GM13977 (cell line): ENCODE data around the gene CGAS.

ENCODE experiments used
- DNase-seq: peaks from one replicate; pipeline ENCODE4 v3.0.0; 2012; ENCODE audit warnings: low spot score
- in situ Hi-C: fragments of 300-500 bp; cut with MboI; formaldehyde crosslinking; loops from one replicate; pipeline ENCODE4 v1.12.0; 2022; ENCODE audit warnings: low sequenced_read_pairs, low pct_unique_long_range_greater_than_20kb, mixed read lengths, inconsistent platforms; ENCODE audit not compliant: unreplicated experiment
- TF ChIP-seq, protein P1 (sequence below): IDR thresholded peaks from 2 replicates; pipeline ENCODE4 v1.5.1; 2012; ENCODE audit warnings: mild to moderate bottlenecking, control low read depth; ENCODE audit not compliant: insufficient read depth; ENCODE audit errors: extremely low read depth, missing control alignments

CGAS gene

GRCh38 chr6:73451223-73452106 lies 632 bp downstream of the CGAS start:
- in situ Hi-C loops = no loop called here
- peak; percentile 58 for DNase-seq
- TF ChIP-seq, protein P1, sequence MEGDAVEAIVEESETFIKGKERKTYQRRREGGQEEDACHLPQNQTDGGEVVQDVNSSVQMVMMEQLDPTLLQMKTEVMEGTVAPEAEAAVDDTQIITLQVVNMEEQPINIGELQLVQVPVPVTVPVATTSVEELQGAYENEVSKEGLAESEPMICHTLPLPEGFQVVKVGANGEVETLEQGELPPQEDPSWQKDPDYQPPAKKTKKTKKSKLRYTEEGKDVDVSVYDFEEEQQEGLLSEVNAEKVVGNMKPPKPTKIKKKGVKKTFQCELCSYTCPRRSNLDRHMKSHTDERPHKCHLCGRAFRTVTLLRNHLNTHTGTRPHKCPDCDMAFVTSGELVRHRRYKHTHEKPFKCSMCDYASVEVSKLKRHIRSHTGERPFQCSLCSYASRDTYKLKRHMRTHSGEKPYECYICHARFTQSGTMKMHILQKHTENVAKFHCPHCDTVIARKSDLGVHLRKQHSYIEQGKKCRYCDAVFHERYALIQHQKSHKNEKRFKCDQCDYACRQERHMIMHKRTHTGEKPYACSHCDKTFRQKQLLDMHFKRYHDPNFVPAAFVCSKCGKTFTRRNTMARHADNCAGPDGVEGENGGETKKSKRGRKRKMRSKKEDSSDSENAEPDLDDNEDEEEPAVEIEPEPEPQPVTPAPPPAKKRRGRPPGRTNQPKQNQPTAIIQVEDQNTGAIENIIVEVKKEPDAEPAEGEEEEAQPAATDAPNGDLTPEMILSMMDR = no peak

GRCh38 chr6:73443555-73443954 lies 8.5 kb downstream of the CGAS start:
- TF ChIP-seq, protein P1 = no peak
- no peak for DNase-seq
- in situ Hi-C loops = no loop called here

- TF ChIP-seq, protein P1 = no peak
- DNase-seq = no peak
- in situ Hi-C loops = no loop called here
Observed at GRCh38 chr6:73435236-73435635, 16.9 kb downstream of the CGAS start.

DNA sequence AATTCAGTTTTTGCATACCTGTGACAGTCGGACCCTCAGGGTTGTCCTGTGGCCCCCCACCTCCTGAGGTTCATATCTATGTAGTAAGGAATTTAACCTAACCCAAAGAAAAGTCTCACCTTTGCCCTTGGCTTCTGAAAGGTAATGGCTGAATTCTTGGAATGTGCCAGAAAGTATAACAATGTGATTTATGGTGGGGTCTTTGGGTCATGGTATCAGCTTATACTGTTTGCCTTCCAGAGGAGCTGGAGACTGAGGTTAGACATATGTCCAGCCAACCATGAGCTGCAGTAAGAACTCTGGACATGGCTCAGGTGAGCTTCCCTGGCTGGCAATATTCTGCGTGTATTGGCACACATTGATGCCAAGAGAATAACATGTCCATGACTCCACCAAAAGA lies 30.6 kb downstream of the CGAS start:
- TF ChIP-seq, protein P1 = no peak
- DNase-seq = no peak
- in situ Hi-C loops = no loop called here

DNA sequence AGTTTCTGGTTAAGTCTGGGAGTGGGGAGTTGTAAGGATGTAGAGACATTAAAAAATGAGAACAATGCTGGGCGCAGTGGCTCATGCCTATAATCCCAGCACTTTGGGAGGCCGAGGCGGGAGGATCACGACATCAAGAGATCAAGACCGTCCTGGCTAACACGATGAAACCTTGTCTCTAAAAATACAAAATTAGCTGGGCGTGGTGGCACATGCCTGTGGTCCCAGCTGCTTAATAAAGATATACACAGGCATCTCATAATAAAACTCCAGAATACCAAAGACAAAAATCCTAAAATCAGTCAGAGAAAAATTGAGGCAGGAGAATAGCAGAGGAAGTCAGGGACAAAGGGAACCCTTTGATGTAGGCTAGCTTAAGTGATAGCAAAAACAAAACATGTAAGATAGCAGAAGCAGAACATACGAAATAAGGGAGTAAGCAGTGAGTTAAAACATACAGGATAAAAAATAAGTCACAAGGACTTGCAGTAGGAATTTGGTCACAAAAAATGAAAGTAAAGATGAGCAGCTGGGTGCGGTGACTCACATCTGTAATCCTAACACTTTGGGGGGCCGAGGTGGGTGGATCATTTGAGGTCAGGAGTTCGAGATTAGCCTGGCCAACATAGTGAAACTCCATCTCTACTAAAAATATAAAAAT lies 33.9 kb downstream of the CGAS start:
- in situ Hi-C loops = no loop called here
- TF ChIP-seq, protein P1 = no peak
- no peak for DNase-seq

- in situ Hi-C loops = no loop called here
- no peak for DNase-seq
- TF ChIP-seq, protein P1 = no peak
Observed at GRCh38 chr6:73413102-73413501, 39.0 kb downstream of the CGAS start.
